Lower leg skin (tissue), 3 donors: ENCODE measurements around the gene MAP4K5.

Experiments
- CTCF ChIP-seq, 3 donors: fragments of 450-650 bp; IDR thresholded peaks; one replicate each; pipeline ENCODE4 v1.5.1; 2016; ENCODE audit warnings: antibody characterized with exemption in 3 of 3, mild to moderate bottlenecking in 3 of 3, moderate library complexity in 2 of 3
- POLR2A ChIP-seq, 2 donors: fragments of 450-650 bp; IDR thresholded peaks; one replicate each; pipeline ENCODE4 v1.6.1; 2016 to 2017; ENCODE audit warnings: antibody characterized with exemption in 2 of 2, mild to moderate bottlenecking in 1 of 2, moderate library complexity in 1 of 2

GRCh38 chr14:50577982-50578381 is 45.6 kb upstream of the MAP4K5 start:
- TF ChIP-seq CTCF (IDR thresholded peaks at IDR 0.05) (no peak), POLR2A (IDR thresholded peaks at IDR 0.05) (no peak)
